SU-DHL-6 (cell line): ENCODE results near the gene WDR86.

ENCODE experiments used
- H2AFZ ChIP-seq: fragments of 200-600 bp; sonication (generic); 2 replicates; pipeline ENCODE4 v1.6.1; 2014; ENCODE audit warnings: low read depth, mild to moderate bottlenecking, moderate library complexity, mixed read lengths, antibody characterized with exemption, low read length; ENCODE audit not compliant: severe bottlenecking
- H3F3A ChIP-seq: fragments of 200-600 bp; shearing (Covaris generic); 2 replicates; pipeline ENCODE4 v1.6.0; 2016; ENCODE audit warnings: antibody characterized with exemption, mild to moderate bottlenecking; ENCODE audit not compliant: insufficient read depth
- H3K27ac ChIP-seq: fragments of 200-600 bp; sonication (generic); 2 replicates; pipeline ENCODE4 v1.5.1; 2016; ENCODE audit warnings: low read depth, mild to moderate bottlenecking, low read length, moderate library complexity, mixed read lengths
- H3K27me3 ChIP-seq: fragments of 200-600 bp; sonication (generic), shearing (Covaris generic); 2 replicates; pipeline ENCODE4 v1.6.0; 2014; ENCODE audit warnings: mild to moderate bottlenecking, low read length
- H3K36me3 ChIP-seq: fragments of 200-600 bp; sonication (generic); 2 replicates; pipeline ENCODE4 v1.6.1; 2014; ENCODE audit warnings: mild to moderate bottlenecking, low read length, mixed read lengths
- H3K4me2 ChIP-seq: fragments of 300-600, 200-600 bp; shearing (Covaris generic), sonication (generic); 2 replicates; pipeline ENCODE4 v1.6.0; 2014; ENCODE audit warnings: low read length, low read depth, mild to moderate bottlenecking; ENCODE audit not compliant: poor library complexity, severe bottlenecking
- H3K4me3 ChIP-seq: fragments of 200-600 bp; sonication (generic); 2 replicates; pipeline ENCODE4 v1.5.1; 2014; ENCODE audit warnings: antibody characterized with exemption, low read length, mild to moderate bottlenecking, mixed read lengths; ENCODE audit not compliant: insufficient read depth, poor library complexity, severe bottlenecking
- H3K79me2 ChIP-seq: fragments of 200-600 bp; sonication (generic); 2 replicates; pipeline ENCODE4 v1.6.1; 2014; ENCODE audit warnings: mild to moderate bottlenecking, low read length, moderate library complexity; ENCODE audit not compliant: insufficient read depth
- H3K9ac ChIP-seq: fragments of 200-600 bp; sonication (generic); 2 replicates; pipeline ENCODE4 v1.7.0; 2014; ENCODE audit warnings: mild to moderate bottlenecking, low read length
- H3K9me2 ChIP-seq: fragments of 200-600 bp; sonication (generic); replicated peaks from 2 replicates; pipeline ENCODE4 v1.6.1; 2014; ENCODE audit warnings: low read length; ENCODE audit not compliant: insufficient read depth
- H3K9me3 ChIP-seq: fragments of 200-600 bp; sonication (generic); 2 replicates; pipeline ENCODE4 v1.6.1; 2014; ENCODE audit warnings: low read length, mixed read lengths; ENCODE audit not compliant: insufficient read depth
- H4K20me1 ChIP-seq: fragments of 200-600 bp; sonication (generic); 2 replicates; pipeline ENCODE4 v1.6.1; 2014; ENCODE audit warnings: low read depth, mild to moderate bottlenecking, antibody characterized with exemption, low read length, moderate library complexity, mixed read lengths
- EZH2phosphoT487 ChIP-seq: fragments of 200-600 bp; sonication (generic), shearing (Covaris generic); conservative IDR thresholded peaks from 2 replicates; pipeline ENCODE4 v1.6.1; 2018; ENCODE audit warnings: mild to moderate bottlenecking, antibody characterized with exemption, low read length, moderate library complexity, mixed read lengths
- TF ChIP-seq, protein P1 (sequence below): fragments of 200-600 bp; sonication (generic); IDR thresholded peaks from one replicate; pipeline ENCODE4 v1.5.1; 2017; ENCODE audit warnings: antibody characterized with exemption, mild to moderate bottlenecking, low read length, moderate library complexity; ENCODE audit not compliant: insufficient read depth, poor library complexity, severe bottlenecking

The WDR86 gene

DNA sequence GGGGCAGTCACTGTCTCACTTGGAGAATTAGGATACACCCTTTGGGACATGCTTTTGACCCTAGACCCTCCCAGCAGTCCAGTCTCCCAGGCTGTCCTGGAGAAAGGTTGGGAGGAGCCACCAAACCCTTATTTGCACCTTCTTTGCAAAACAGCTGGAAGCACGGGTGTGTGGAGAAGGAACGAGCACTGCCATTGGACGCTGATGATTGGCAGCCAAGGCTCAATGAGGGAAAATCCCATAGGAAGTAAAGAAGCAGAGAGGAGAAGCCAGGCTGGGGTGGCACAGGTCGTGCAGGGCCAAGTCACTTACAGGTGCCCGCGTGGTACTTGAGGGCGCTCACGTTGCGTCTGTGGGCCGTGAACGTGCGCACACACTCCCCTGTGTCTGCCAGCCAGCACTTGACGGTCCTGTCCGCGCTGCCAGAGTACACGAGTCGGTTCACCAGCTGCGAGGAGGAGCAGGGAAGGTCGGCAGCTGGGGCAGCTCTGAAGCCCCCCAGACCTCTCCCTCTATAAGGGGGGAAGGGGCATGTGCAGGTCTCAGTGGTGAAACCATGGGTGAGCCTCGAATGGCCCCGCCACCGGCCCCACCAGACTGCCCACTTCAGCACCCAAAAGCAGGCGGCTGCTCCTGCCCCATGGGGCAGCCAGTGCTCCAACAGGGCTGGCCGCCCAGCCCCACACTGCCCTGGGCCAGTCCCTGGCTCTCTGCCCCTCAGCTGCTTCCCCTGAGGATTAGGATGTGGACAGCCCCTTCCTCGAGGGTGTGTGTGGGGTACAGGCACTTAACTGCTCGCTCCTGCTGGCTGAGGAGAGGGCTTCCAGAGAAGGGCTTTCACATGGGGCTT lies 24.8 kb downstream of the WDR86 start:
- Histone ChIP-seq H3F3A (0 out of 2 replicates have a peak, but pooled peaks cover 3% of the 10 kb centered on the region), H3K79me2 (no peaks in the 10 kb centered on the region), H3K4me2 (no peak overlapping the region), H3K9ac (no peak overlapping the region), H3K9me3 (no peaks in the 10 kb centered on the region), H2AFZ (no peak overlapping the region), H3K4me3 (no peak overlapping the region), H3K36me3 (no peaks in the 10 kb centered on the region), H3K27me3 (no peaks in the 10 kb centered on the region), H3K9me2 (no peaks in the 10 kb centered on the region), H4K20me1 (no peaks in the 10 kb centered on the region), H3K27ac (no peak overlapping the region)
- TF ChIP-seq EZH2phosphoT487, result no peak
- TF ChIP-seq, protein P1, sequence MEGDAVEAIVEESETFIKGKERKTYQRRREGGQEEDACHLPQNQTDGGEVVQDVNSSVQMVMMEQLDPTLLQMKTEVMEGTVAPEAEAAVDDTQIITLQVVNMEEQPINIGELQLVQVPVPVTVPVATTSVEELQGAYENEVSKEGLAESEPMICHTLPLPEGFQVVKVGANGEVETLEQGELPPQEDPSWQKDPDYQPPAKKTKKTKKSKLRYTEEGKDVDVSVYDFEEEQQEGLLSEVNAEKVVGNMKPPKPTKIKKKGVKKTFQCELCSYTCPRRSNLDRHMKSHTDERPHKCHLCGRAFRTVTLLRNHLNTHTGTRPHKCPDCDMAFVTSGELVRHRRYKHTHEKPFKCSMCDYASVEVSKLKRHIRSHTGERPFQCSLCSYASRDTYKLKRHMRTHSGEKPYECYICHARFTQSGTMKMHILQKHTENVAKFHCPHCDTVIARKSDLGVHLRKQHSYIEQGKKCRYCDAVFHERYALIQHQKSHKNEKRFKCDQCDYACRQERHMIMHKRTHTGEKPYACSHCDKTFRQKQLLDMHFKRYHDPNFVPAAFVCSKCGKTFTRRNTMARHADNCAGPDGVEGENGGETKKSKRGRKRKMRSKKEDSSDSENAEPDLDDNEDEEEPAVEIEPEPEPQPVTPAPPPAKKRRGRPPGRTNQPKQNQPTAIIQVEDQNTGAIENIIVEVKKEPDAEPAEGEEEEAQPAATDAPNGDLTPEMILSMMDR, result no peak

DNA sequence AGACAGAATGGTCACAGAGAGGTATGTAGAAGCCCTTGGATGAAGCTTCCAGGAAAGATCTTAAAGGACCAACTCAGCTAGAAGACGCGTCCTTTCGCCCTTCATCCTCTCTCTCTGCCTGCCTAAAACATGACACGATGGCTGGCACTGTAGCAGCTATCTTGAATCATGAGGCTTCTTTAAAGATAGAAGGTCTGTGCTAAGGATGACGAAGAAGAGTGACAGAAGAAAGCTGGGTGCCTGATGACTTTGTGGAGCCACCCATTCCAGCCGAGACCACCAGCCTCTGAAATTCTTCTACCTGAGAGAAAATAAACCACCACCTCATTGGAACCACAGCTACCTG lies 25.5 kb downstream of the WDR86 start:
- H4K20me1 ChIP-seq, result no peaks in the 10 kb centered on the region
- 0 out of 2 replicates have a peak, but pooled peaks cover 3% of the 10 kb centered on the region for H3F3A ChIP-seq
- H3K79me2 ChIP-seq, result no peaks in the 10 kb centered on the region
- no peak overlapping the region for H3K9ac ChIP-seq
- H3K27ac ChIP-seq, result no peak overlapping the region
- TF ChIP-seq, protein P1, result no peak
- no peak for TF ChIP-seq EZH2phosphoT487
- no peak overlapping the region for H3K4me3 ChIP-seq
- no peak overlapping the region for H3K4me2 ChIP-seq
- no peaks in the 10 kb centered on the region for H3K36me3 ChIP-seq
- no peaks in the 10 kb centered on the region for H3K9me3 ChIP-seq
- no peaks in the 10 kb centered on the region for H3K9me2 ChIP-seq
- H2AFZ ChIP-seq, result no peak overlapping the region
- no peaks in the 10 kb centered on the region for H3K27me3 ChIP-seq

DNA sequence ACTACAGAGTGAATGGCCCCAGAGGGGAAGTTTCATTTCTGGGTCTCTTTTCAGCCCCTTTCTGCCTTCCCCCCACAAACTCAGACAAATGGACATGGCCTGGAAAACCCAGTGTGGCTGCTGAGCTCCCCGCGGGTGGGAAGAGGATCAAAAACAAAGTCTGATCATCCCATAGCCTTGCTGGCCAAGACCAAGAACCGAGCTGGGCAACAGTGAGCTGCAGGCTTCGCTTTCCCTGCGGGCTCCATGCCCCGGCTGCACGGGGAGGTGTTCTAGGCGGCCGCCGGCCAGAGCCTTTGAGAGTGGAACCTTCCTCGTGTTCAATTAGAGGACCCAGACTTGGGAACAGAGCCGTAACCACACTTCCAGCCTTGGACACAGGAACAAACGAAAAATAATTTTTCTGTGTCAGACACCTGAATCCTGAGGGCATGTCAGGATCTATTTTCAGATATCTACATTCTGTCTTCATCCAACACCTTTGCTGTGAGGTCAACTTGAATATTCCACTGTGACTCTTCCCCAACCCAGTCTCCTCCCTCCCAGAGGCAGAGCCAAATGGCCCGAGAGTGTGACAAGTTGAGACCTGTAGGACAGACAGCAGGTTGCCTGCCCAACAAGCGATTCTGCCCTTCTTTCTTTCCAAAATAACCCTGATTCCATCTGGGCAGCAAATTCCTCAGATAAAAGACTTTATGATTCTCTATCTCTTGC lies 26.0 kb downstream of the WDR86 start:
- no peaks in the 10 kb centered on the region for H3K9me2 ChIP-seq
- TF ChIP-seq, protein P1, result no peak
- TF ChIP-seq EZH2phosphoT487, result no peak
- 0 out of 2 replicates have a peak, but pooled peaks cover 3% of the 10 kb centered on the region for H3F3A ChIP-seq
- no peak overlapping the region for H3K4me3 ChIP-seq
- no peaks in the 10 kb centered on the region for H3K27me3 ChIP-seq
- H4K20me1 ChIP-seq, result no peaks in the 10 kb centered on the region
- H2AFZ ChIP-seq, result no peak overlapping the region
- no peak overlapping the region for H3K9ac ChIP-seq
- H3K4me2 ChIP-seq, result no peak overlapping the region
- H3K36me3 ChIP-seq, result no peaks in the 10 kb centered on the region
- no peak overlapping the region for H3K27ac ChIP-seq
- H3K9me3 ChIP-seq, result no peaks in the 10 kb centered on the region
- H3K79me2 ChIP-seq, result no peaks in the 10 kb centered on the region
